Omental fat pad (tissue), 4 donors: ENCODE data around the gene SRRM2. TPM values are rescaled to one million over a fixed set of nuclear protein-coding genes. Genes with fewer than 3 reads are reported as not detected.

Experiments used
- ATAC-seq: fragments of 150-250 bp; one replicate; pipeline ENCODE4 v1.9.1; 2016; ENCODE audit warnings: mild to moderate bottlenecking, moderate library complexity; ENCODE audit not compliant: low FRiP score
- DNase-seq: peaks from one replicate; pipeline ENCODE4 v3.0.0-alpha.2; 2019; ENCODE audit warnings: low spot score
- total RNA-seq, 4 donors: library from RNA; depleted of rRNA; stranded (reverse); fragments of >200 nt; gene quantifications; one replicate each; pipeline ENCODE4 v1.1.0, GENCODE V29; 2016
- TF ChIP-seq, protein P1 (sequence below), 3 donors: fragments of 450-650 bp; IDR thresholded peaks; one replicate each; pipeline ENCODE4 v1.5.1; 2016 to 2017; ENCODE audit warnings: antibody characterized with exemption in 3 of 3, mild to moderate bottlenecking in 3 of 3, moderate library complexity in 2 of 3

The SRRM2 gene
- total RNA-seq, 4 donors from 2014 or later: 230 to 465 (median 368) TPM

GRCh38 chr16:2710711-2711231, 41.7 kb upstream of the SRRM2 start:
- ATAC-seq (no peak), DNase-seq (no peak)
- TF ChIP-seq, protein P1, sequence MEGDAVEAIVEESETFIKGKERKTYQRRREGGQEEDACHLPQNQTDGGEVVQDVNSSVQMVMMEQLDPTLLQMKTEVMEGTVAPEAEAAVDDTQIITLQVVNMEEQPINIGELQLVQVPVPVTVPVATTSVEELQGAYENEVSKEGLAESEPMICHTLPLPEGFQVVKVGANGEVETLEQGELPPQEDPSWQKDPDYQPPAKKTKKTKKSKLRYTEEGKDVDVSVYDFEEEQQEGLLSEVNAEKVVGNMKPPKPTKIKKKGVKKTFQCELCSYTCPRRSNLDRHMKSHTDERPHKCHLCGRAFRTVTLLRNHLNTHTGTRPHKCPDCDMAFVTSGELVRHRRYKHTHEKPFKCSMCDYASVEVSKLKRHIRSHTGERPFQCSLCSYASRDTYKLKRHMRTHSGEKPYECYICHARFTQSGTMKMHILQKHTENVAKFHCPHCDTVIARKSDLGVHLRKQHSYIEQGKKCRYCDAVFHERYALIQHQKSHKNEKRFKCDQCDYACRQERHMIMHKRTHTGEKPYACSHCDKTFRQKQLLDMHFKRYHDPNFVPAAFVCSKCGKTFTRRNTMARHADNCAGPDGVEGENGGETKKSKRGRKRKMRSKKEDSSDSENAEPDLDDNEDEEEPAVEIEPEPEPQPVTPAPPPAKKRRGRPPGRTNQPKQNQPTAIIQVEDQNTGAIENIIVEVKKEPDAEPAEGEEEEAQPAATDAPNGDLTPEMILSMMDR (IDR thresholded peaks at IDR 0.05): no peak

DNA sequence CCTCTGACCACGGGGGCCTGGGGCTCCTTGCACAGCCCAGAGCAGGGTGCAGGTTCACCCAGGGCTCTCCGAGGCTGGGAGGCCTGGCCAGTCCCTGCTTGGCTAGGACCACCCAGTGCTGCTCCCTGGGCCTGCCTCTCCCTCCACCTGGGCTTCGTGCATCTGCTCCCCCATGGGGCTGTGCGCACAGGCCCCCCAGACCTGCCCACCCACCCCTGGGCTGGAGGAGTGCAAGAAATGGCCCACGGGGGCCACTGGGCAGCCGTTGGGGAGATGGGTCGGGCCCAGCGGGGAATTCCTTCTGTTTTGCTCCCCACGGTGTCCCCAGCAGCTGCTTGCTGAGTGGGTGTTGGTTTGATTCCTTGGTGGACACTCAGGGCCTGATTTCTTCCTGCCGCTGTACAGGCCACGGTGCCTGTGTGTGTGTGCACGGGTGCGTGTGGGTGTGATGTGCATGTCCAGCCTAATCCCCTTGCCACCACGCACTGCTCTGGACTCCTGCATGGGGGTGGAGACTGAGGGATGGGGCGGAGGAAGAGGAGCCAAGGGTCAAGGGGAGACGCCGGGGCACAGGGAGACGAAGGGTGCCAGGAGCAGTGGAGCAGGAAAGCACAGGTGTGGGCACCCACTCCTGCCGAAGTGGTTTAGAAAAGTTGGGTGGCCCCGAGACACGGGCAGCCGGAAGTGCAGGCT, 40.9 kb upstream of the SRRM2 start:
- no peak for ATAC-seq
- TF ChIP-seq, protein P1 (IDR thresholded peaks at IDR 0.05): no peak
- no peak for DNase-seq

GRCh38 chr16:2712063-2712441, 40.4 kb upstream of the SRRM2 start:
- no peak for DNase-seq
- TF ChIP-seq, protein P1 (IDR thresholded peaks at IDR 0.05): no peak
- ATAC-seq: no peak

DNA sequence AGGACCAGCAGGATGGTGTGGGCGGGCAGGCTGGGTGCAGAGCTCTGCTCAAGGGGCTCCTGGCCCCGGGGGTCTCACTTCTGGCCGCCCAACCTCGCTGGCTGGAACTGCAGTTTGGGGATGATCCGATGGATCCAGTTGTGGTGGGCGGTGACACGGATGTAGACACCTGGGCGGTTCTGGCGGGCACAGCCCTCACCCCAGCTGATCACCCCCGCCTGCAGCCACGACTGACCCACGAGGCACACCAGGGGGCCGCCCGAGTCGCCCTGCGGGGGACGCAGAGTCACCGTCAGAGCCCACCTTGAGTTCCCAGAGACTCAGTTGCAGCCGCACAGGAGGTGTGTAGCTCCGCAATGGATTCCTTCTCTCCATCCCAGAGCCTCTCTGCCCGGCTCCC, 39.9 kb upstream of the SRRM2 start:
- ATAC-seq (no peak), DNase-seq (no peak)
- TF ChIP-seq, protein P1 (IDR thresholded peaks at IDR 0.05): no peak

DNA sequence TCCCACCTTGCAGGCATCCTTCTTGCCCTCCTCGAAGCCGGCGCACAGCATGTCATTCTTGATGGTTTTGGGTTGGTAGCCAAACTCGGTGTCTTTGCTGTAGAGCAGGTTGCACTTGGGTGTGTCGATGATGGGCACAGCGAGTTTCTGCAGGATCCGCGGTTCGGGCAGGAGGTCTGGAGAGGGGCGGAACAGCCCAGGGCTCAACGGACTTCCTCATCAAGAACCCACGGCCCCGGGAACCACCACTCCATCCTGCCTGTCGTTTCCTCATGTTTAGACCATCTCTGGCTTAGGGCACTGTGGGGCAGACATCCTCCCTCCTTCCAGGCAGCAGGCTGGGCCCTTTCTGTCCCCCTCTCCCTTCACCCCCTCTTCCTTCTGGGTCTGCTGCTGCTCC, 38.9 kb upstream of the SRRM2 start:
- TF ChIP-seq, protein P1 (IDR thresholded peaks at IDR 0.05): no peak
- ATAC-seq (no peak), DNase-seq (no peak)

GRCh38 chr16:2713985-2714774, 38.3 kb upstream of the SRRM2 start:
- DNase-seq: no peak
- no peak for ATAC-seq
- TF ChIP-seq, protein P1 (IDR thresholded peaks at IDR 0.05): no peak
